ENCODE measurements around the gene ANKRD18B. TPM values are rescaled to one million over a fixed set of nuclear protein-coding genes. Genes with fewer than 3 reads are reported as not detected.
A peak's percentile ranks its signal among the peaks of the same experiment; 100 is the strongest.
"Not testable (repeated sequence)": the region's sequence is repeated elsewhere in the genome, so short reads cannot be mapped to it uniquely, and the experiment has no call there.

The ANKRD18B gene
- total RNA-seq, 1 donor from 2014 or later = 0.65 TPM

DNA sequence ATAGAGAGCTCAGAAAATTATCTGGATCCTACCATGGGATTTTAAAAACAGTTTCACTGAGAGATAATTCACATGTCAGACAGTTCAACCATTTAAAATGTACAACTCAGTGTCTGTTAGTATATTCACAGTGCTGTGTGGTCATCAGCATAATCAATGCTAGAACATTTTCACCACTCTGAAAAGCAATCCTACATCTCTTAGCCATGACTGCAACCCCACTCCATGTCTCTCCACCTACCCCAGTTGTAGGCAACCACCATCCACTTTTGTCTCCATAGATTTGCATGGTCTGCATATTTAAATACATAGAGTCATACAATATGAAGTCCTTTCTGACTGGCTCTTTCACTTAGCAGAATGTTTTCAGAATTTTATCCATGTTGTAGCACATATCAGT is 27.1 kb downstream of the ANKRD18B start:
- DNase-seq; H3K4me1 ChIP-seq; ATAC-seq; H3K27me3 ChIP-seq (ENCODE audit: low read depth); intact Hi-C loops (cut with DNase I); H3K27ac ChIP-seq; H3K9me3 ChIP-seq; H3K36me3 ChIP-seq; H3K4me3 ChIP-seq: not testable (repeated sequence)

DNA sequence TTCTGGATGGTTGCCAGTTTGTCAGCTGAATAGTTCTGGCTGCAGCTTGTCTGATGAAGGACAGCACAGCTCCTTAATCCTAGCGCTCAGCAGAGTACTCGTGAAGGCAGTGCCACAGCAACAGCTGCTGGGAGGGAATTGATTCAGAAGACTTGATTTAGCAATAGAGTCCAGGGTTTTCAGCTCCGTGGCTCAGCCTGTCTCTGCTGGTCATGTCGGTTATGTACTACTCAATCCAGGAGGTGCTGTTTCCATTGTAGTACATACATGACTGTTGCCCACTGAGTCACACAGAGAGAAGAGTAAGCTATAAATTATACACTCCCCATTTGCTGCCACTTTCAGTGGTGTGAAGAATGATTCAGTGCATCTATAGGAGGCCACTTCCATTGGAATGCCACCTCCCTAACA is 28.3 kb downstream of the ANKRD18B start:
- H3K4me3 ChIP-seq; H3K27ac ChIP-seq; H3K27me3 ChIP-seq (ENCODE audit: low read depth); H3K36me3 ChIP-seq; H3K9me3 ChIP-seq; H3K4me1 ChIP-seq; DNase-seq; intact Hi-C loops (cut with DNase I): not testable (repeated sequence)
- peak in 1 of 2 donors; percentile 37 for ATAC-seq

DNA sequence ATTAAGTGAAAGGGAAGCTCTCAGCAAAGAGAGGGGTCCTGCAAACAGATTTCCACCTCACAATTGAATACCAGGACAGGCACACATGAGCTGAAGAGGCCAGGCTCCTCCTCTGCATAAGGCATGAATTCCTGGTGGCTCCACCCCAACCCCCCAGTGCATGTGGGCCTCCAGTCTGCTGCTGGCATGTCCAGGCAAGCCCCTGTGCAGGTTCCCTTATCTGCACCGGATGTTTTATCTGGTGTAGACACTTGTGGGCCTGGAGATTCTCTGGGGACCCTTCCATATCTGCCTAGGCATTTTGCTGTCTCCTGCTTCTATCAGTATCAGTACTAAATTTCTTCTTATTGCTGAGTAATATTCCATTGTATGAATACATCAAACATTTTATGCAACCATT is 36.2 kb downstream of the ANKRD18B start:
- H3K9me3 ChIP-seq; H3K4me1 ChIP-seq; H3K27ac ChIP-seq; H3K36me3 ChIP-seq; ATAC-seq; DNase-seq; intact Hi-C loops (cut with DNase I); H3K4me3 ChIP-seq; H3K27me3 ChIP-seq (ENCODE audit: low read depth): not testable (repeated sequence)

DNA sequence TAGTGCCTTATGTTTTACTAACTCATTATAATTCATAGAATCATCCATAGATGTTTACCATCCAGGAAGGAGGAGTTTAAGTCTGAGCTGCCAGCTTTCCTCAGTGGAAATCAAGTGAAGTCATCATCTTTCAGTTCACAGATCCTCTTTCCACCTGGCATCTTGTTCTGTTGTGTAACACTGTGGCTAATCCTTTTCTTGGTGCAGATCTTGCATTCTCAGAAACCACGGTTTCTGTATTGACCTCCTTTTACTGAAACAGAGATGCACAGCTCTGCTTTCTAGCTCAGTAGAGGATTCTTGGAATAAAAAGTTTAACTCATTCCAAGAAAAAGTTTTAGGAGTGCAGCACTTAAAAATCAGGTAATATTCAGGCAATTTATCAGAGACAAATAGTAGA is 38.1 kb downstream of the ANKRD18B start:
- H3K27ac ChIP-seq; H3K9me3 ChIP-seq; H3K36me3 ChIP-seq; DNase-seq; intact Hi-C loops (cut with DNase I); H3K27me3 ChIP-seq (ENCODE audit: low read depth); H3K4me3 ChIP-seq; H3K4me1 ChIP-seq; ATAC-seq: not testable (repeated sequence)

DNA sequence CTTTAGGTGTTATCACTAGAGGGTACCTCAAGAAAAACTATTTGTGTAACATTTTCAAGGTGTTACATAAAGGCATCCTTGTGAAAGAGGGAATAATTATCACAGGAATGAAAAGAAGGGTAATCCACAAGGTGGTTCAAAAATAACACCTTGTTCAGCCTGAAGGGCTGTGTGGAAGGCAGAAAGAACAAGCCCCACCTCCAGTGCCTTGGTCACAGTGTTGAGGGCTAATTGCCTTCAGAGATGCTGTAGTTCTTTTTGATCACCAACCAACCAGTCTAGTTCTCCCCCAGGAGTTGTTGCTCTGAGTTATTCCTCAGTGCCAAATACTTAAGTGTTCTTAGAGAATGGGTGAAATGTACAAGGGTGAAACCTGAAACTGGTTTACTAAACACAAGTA is 43.7 kb downstream of the ANKRD18B start:
- H3K9me3 ChIP-seq; DNase-seq; H3K4me3 ChIP-seq; H3K27me3 ChIP-seq (ENCODE audit: low read depth); H3K4me1 ChIP-seq; intact Hi-C loops (cut with DNase I); ATAC-seq; H3K27ac ChIP-seq; H3K36me3 ChIP-seq: not testable (repeated sequence)

DNA sequence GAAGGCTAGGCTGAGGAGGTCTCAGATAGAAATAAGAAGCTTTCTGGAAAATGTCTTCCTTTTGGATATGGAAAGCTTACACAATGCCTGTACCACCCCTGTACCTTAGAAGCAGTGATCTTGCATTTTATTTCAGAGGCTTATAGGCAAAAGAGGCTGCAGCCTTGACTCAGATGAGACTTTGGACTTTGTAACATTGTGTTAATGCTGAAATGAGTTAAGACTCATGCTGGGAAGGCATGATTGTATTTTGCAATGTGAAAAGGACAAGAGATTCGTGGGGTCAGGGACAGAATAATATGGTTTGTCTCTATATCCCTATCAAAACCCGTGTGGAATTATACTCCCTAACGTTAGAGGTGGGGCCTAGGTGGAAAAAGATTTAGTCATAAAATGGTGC is 53.7 kb downstream of the ANKRD18B start:
- H3K4me3 ChIP-seq; H3K9me3 ChIP-seq; H3K36me3 ChIP-seq; H3K4me1 ChIP-seq; DNase-seq; H3K27me3 ChIP-seq (ENCODE audit: low read depth); intact Hi-C loops (cut with DNase I); H3K27ac ChIP-seq; ATAC-seq: not testable (repeated sequence)

DNA sequence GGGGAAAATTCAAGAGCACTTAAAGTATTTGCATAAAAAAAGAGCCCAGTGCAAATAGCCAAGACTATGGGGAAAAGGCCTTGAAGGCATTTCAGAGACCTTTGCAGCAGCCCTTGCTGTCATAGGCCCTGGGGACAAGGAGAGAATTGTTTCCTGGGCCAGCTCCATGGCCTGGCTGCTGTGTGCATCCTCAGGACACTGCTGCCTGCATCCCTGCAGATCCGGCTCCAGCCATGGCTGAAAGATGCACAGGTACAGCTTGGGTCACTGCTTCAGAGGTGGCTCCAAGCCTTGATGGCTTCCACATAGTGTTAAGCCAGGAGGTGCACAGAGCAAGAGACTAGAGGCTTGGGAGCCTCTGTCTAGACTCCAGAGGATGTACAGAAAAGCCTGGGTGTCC is 55.9 kb downstream of the ANKRD18B start:
- H3K4me1 ChIP-seq; DNase-seq; H3K27me3 ChIP-seq (ENCODE audit: low read depth); ATAC-seq; H3K4me3 ChIP-seq; H3K9me3 ChIP-seq; H3K36me3 ChIP-seq; H3K27ac ChIP-seq; intact Hi-C loops (cut with DNase I): not testable (repeated sequence)

DNA sequence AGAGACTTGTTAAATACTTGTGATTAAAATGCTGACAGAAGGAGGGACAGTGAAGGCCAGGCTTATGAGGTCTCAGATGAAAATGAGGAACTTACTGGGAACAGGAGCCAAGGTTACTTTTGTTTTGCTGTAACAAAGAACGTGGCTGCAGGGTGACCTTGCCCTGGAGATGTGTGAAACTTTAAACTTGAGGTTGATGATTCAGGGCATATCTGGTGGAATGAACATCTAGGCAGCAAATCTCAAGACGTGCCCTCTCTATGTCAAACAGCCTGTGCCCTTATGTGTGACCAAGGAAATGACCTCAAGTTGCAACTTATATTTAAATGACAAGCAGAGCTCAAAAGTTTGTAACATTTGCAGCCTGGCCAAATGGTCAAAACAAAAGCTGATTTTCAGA is 58.6 kb downstream of the ANKRD18B start:
- H3K27me3 ChIP-seq (ENCODE audit: low read depth); H3K9me3 ChIP-seq; intact Hi-C loops (cut with DNase I); H3K36me3 ChIP-seq; H3K4me1 ChIP-seq; H3K4me3 ChIP-seq; ATAC-seq; DNase-seq; H3K27ac ChIP-seq: not testable (repeated sequence)

DNA sequence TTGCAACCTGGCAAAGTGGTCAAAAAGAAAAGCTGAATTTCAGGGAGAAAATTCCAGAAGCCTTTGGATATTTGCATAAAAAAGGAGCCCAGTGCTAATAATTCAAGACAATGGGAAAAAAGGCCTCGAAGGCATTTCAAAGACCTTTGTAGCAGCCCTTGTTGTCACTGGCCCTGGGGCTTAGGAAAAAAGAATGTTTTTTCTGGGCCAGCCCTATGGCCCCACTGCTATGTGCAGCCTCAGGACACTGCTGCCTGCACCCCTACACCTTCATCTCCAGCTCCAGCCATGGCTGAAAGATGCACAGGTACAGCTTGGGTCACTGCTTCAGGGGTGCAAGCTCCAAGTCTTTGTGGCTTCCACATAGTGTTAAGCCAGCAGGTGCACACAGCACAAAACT is 62.1 kb downstream of the ANKRD18B start:
- H3K36me3 ChIP-seq; H3K27me3 ChIP-seq (ENCODE audit: low read depth); H3K4me3 ChIP-seq; H3K9me3 ChIP-seq; H3K4me1 ChIP-seq; DNase-seq; intact Hi-C loops (cut with DNase I); ATAC-seq; H3K27ac ChIP-seq: not testable (repeated sequence)

DNA sequence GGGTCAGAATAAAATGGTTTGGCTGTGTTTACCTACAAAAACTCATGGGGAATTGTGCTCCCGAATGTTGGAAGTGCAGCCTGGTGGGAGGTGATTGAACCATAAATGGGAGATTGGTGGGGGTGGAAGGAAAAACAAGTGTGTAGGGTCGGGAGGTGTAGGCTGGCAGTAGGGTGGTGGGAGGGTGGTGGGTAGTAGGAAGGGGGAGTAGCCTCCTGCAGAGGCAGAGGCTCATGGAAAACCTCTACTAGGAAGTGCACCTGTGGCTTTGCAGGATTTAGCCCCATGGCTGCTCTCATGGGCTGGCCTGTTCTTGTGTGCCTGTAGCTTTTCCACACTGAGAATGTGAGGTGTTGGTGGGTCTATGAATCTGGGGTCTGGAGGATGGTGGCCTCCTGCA is 63.7 kb downstream of the ANKRD18B start:
- intact Hi-C loops (cut with DNase I); ATAC-seq; H3K36me3 ChIP-seq: not testable (repeated sequence)

DNA sequence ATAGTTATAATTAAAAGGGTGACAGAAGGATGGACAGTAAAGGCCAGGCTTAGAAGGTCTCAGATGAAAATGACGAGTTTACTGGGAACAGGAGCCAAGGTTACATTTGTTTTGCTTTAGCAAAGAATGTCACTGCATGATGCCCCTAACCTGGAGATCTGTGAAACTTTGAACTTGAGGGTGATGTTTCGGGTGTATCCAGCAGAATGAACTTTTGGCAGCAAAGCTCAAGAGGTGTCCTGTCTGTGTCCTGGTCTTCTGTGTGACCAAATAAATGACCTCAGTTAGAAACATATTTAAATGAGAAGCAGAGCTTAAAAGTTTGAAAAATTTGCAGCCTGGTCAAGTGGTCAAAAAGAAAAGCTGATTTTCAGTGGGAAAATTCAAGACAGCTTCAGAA is 64.8 kb downstream of the ANKRD18B start:
- H3K27ac ChIP-seq; DNase-seq; H3K27me3 ChIP-seq (ENCODE audit: low read depth); H3K9me3 ChIP-seq; H3K4me1 ChIP-seq; H3K4me3 ChIP-seq; H3K36me3 ChIP-seq; intact Hi-C loops (cut with DNase I); ATAC-seq: not testable (repeated sequence)

More for the DNA sequence above, 63.7 kb downstream of the ANKRD18B start:
- H3K27ac ChIP-seq; H3K4me3 ChIP-seq; DNase-seq; H3K27me3 ChIP-seq (ENCODE audit: low read depth); H3K9me3 ChIP-seq; H3K4me1 ChIP-seq: not testable (repeated sequence)

DNA sequence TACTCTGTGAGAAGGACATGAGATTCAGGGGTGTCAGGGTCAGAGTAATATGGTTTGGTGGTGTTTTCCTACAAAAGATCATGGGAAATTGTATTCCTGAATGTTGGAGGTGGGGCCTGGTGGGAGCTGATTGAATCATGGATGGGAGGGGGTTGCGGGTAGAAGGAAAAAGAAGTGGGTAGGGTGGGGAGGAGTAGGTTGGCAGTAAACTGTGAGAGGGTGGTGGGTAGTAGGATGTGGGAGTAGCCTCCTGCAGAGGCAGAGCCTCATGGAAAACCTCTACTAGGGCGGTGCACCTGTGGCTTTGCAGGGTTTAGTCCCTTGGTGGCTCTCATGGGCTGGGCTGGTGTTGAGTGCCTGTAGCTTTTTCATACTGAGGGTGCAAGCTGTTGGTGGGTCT is 66.8 kb downstream of the ANKRD18B start:
- H3K4me1 ChIP-seq; H3K36me3 ChIP-seq; intact Hi-C loops (cut with DNase I); ATAC-seq; H3K4me3 ChIP-seq; H3K9me3 ChIP-seq; DNase-seq; H3K27ac ChIP-seq; H3K27me3 ChIP-seq (ENCODE audit: low read depth): not testable (repeated sequence)

DNA sequence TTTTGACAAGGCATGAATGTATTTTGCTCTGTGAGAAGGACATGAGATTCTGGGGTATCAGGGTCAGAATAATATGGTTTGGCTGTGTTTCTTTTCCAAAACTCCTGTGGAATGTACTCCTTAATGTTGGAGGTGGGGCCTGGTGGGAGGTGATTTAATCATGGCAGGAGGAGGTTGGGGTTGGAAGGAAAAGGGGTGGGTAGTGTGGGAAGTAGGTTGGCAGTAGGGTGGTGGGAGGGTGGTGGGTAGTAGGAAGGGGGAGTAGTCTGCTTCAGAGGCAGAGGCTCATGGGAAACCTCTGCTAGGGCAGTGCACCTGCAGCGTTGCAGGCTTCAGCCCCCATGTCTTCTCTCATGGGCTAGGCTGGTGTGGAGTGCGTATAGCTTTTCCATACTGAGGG is 72.9 kb downstream of the ANKRD18B start:
- H3K36me3 ChIP-seq; DNase-seq; intact Hi-C loops (cut with DNase I); H3K27me3 ChIP-seq (ENCODE audit: low read depth); H3K9me3 ChIP-seq; ATAC-seq; H3K4me3 ChIP-seq; H3K4me1 ChIP-seq; H3K27ac ChIP-seq: not testable (repeated sequence)

DNA sequence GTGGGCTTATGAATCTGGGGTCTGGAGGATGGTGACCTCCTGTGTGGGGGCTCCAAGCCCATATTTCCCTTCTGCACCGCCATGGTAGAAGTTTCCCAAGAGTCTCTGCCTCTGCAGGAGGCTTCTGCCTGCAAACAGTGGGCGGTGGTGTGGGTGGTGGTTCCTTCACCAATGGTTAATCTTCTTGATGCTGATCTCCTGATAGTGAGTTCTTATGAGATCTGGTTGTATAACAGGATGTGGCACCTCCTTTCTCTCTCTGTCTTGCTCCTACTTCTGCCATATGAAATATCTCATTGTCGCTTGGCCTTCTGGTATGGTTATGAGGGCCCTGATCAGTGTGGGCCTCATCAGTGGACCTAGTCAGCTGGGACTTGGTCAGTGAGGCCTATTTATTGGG is 73.3 kb downstream of the ANKRD18B start:
- H3K27ac ChIP-seq; H3K9me3 ChIP-seq; H3K4me3 ChIP-seq; DNase-seq; H3K36me3 ChIP-seq; H3K27me3 ChIP-seq (ENCODE audit: low read depth); ATAC-seq; intact Hi-C loops (cut with DNase I); H3K4me1 ChIP-seq: not testable (repeated sequence)

DNA sequence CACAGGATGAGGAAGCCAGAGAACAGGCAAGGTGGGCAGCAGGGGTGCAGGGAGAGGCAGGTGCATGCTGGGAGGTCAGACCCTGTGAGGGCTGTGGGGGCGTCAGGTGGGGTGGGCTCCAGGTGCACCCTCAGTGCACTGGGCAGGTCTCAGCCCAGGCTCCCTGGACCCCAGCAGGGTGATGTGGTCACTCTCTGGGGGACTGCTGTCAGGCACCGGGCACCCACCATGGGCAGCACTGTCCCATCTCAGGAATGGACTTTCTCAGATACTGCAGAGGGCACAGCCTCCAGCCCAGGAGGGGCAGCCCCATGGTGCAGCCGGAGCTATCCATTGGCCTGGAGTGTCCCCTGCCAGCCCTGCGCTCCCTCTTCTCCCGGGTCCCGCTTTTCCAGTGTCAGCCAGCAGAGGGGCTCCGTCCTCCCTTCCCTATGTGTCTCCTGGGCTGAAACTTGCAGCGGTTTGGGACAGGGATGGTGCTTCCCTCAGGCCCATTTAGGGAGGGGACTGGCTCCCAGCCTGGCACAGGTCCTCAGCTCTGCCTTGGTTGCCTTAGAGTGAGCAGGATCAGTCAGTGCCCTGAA is 74.8 kb downstream of the ANKRD18B start:
- DNase-seq; intact Hi-C loops (cut with DNase I); H3K4me1 ChIP-seq: not testable (repeated sequence)

More for the DNA sequence above, 74.8 kb downstream of the ANKRD18B start:
- not testable (repeated sequence) for H3K4me3 ChIP-seq; H3K9me3 ChIP-seq; H3K36me3 ChIP-seq; ATAC-seq; H3K27ac ChIP-seq; H3K27me3 ChIP-seq (ENCODE audit: low read depth)
